Measurements from ENCODE around the gene AUTS2. TPM values are rescaled to one million over a fixed set of nuclear protein-coding genes. Genes with fewer than 3 reads are reported as not detected.

Gene AUTS2
- total and polyA plus RNA-seq, 2 experiments from 2014 or later, result 32.0 to 91.0 TPM

DNA sequence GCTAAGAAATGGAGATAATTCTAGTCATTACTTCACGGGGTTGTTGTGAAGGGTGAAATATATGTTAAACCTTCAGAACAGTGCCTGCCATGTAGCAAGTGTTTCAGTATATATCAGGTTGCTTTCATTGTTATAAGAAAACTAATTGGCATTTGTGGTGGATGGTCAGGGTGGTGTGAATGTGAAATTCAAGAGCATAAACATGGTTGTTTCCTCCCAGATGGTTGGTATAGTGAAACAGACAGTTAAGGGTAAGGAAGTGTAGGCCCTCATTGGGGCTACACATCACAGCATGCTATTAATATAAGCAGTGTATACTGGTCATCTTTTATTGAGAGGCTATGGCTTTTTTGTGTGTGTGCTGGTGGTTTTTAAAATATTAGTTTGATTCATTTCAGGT is 171.6 kb downstream of the AUTS2 start:
- H3K9me3 Mint-ChIP-seq, result no peaks in the 10 kb centered on the region
- Histone ChIP-seq H3K27me3 (ENCODE audit: insufficient read depth) (no peaks in the 10 kb centered on the region), H3K36me3 (ENCODE audit: insufficient read depth) (no peaks in the 10 kb centered on the region), H3K4me3 (no peak overlapping the region), H3K27ac (ENCODE audit: low read depth) (no peak overlapping the region), H2AFZ (no peak overlapping the region), H3K9me2 (ENCODE audit: insufficient read depth) (no peaks in the 10 kb centered on the region), H3K4me2 (no peak overlapping the region), H3K79me2 (replicated peaks; ENCODE audit: insufficient read depth) (no peaks in the 10 kb centered on the region), H3K4me1 (ENCODE audit: insufficient read depth) (0 out of 2 replicates have a peak, but pooled peaks cover 11% of the 10 kb centered on the region), H4K20me1 (replicated peaks; ENCODE audit: insufficient read depth) (no peaks in the 10 kb centered on the region), H3F3A (replicated peaks; ENCODE audit: low read depth) (no peaks in the 10 kb centered on the region)
- peaks cover 12% of the 10 kb centered on the region for H3K4me1 Mint-ChIP-seq
- TF ChIP-seq, protein P1, sequence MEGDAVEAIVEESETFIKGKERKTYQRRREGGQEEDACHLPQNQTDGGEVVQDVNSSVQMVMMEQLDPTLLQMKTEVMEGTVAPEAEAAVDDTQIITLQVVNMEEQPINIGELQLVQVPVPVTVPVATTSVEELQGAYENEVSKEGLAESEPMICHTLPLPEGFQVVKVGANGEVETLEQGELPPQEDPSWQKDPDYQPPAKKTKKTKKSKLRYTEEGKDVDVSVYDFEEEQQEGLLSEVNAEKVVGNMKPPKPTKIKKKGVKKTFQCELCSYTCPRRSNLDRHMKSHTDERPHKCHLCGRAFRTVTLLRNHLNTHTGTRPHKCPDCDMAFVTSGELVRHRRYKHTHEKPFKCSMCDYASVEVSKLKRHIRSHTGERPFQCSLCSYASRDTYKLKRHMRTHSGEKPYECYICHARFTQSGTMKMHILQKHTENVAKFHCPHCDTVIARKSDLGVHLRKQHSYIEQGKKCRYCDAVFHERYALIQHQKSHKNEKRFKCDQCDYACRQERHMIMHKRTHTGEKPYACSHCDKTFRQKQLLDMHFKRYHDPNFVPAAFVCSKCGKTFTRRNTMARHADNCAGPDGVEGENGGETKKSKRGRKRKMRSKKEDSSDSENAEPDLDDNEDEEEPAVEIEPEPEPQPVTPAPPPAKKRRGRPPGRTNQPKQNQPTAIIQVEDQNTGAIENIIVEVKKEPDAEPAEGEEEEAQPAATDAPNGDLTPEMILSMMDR (conservative IDR thresholded peaks at IDR 0.05; ENCODE audit: low read depth in 2 of 2), result no peak
- TF ChIP-seq CREB1 (CRISPR knock-in tag; IDR thresholded peaks at IDR 0.05; ENCODE audit: low read depth) (no peak), ZNF331 (CRISPR knock-in tag; IDR thresholded peaks at IDR 0.05; ENCODE audit: low read depth) (no peak), ZNF114 (CRISPR knock-in tag; IDR thresholded peaks at IDR 0.05) (no peak), STAT1 (IDR thresholded peaks at IDR 0.05; ENCODE audit: unreplicated experiment) (no peak), JUNB (IDR thresholded peaks at IDR 0.05; ENCODE audit: unreplicated experiment) (no peak), POLR2AphosphoS5 (IDR thresholded peaks at IDR 0.05; ENCODE audit: low read depth) (no peak), EZH2phosphoT487 (IDR thresholded peaks at IDR 0.05; ENCODE audit: unreplicated experiment) (no peak), EZH2 (IDR thresholded peaks at IDR 0.05; ENCODE audit: low read depth, unreplicated experiment) (no peak), NANOG (IDR thresholded peaks at IDR 0.05; ENCODE audit: borderline replicate concordance) (no peak)
- TF ChIP-seq, protein P2, sequence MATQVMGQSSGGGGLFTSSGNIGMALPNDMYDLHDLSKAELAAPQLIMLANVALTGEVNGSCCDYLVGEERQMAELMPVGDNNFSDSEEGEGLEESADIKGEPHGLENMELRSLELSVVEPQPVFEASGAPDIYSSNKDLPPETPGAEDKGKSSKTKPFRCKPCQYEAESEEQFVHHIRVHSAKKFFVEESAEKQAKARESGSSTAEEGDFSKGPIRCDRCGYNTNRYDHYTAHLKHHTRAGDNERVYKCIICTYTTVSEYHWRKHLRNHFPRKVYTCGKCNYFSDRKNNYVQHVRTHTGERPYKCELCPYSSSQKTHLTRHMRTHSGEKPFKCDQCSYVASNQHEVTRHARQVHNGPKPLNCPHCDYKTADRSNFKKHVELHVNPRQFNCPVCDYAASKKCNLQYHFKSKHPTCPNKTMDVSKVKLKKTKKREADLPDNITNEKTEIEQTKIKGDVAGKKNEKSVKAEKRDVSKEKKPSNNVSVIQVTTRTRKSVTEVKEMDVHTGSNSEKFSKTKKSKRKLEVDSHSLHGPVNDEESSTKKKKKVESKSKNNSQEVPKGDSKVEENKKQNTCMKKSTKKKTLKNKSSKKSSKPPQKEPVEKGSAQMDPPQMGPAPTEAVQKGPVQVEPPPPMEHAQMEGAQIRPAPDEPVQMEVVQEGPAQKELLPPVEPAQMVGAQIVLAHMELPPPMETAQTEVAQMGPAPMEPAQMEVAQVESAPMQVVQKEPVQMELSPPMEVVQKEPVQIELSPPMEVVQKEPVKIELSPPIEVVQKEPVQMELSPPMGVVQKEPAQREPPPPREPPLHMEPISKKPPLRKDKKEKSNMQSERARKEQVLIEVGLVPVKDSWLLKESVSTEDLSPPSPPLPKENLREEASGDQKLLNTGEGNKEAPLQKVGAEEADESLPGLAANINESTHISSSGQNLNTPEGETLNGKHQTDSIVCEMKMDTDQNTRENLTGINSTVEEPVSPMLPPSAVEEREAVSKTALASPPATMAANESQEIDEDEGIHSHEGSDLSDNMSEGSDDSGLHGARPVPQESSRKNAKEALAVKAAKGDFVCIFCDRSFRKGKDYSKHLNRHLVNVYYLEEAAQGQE (IDR thresholded peaks at IDR 0.05; ENCODE audit: unreplicated experiment), result no peak
- TF ChIP-seq, protein P3, sequence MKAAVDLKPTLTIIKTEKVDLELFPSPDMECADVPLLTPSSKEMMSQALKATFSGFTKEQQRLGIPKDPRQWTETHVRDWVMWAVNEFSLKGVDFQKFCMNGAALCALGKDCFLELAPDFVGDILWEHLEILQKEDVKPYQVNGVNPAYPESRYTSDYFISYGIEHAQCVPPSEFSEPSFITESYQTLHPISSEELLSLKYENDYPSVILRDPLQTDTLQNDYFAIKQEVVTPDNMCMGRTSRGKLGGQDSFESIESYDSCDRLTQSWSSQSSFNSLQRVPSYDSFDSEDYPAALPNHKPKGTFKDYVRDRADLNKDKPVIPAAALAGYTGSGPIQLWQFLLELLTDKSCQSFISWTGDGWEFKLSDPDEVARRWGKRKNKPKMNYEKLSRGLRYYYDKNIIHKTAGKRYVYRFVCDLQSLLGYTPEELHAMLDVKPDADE (IDR thresholded peaks at IDR 0.05), result no peak
- TF ChIP-seq, protein P4, sequence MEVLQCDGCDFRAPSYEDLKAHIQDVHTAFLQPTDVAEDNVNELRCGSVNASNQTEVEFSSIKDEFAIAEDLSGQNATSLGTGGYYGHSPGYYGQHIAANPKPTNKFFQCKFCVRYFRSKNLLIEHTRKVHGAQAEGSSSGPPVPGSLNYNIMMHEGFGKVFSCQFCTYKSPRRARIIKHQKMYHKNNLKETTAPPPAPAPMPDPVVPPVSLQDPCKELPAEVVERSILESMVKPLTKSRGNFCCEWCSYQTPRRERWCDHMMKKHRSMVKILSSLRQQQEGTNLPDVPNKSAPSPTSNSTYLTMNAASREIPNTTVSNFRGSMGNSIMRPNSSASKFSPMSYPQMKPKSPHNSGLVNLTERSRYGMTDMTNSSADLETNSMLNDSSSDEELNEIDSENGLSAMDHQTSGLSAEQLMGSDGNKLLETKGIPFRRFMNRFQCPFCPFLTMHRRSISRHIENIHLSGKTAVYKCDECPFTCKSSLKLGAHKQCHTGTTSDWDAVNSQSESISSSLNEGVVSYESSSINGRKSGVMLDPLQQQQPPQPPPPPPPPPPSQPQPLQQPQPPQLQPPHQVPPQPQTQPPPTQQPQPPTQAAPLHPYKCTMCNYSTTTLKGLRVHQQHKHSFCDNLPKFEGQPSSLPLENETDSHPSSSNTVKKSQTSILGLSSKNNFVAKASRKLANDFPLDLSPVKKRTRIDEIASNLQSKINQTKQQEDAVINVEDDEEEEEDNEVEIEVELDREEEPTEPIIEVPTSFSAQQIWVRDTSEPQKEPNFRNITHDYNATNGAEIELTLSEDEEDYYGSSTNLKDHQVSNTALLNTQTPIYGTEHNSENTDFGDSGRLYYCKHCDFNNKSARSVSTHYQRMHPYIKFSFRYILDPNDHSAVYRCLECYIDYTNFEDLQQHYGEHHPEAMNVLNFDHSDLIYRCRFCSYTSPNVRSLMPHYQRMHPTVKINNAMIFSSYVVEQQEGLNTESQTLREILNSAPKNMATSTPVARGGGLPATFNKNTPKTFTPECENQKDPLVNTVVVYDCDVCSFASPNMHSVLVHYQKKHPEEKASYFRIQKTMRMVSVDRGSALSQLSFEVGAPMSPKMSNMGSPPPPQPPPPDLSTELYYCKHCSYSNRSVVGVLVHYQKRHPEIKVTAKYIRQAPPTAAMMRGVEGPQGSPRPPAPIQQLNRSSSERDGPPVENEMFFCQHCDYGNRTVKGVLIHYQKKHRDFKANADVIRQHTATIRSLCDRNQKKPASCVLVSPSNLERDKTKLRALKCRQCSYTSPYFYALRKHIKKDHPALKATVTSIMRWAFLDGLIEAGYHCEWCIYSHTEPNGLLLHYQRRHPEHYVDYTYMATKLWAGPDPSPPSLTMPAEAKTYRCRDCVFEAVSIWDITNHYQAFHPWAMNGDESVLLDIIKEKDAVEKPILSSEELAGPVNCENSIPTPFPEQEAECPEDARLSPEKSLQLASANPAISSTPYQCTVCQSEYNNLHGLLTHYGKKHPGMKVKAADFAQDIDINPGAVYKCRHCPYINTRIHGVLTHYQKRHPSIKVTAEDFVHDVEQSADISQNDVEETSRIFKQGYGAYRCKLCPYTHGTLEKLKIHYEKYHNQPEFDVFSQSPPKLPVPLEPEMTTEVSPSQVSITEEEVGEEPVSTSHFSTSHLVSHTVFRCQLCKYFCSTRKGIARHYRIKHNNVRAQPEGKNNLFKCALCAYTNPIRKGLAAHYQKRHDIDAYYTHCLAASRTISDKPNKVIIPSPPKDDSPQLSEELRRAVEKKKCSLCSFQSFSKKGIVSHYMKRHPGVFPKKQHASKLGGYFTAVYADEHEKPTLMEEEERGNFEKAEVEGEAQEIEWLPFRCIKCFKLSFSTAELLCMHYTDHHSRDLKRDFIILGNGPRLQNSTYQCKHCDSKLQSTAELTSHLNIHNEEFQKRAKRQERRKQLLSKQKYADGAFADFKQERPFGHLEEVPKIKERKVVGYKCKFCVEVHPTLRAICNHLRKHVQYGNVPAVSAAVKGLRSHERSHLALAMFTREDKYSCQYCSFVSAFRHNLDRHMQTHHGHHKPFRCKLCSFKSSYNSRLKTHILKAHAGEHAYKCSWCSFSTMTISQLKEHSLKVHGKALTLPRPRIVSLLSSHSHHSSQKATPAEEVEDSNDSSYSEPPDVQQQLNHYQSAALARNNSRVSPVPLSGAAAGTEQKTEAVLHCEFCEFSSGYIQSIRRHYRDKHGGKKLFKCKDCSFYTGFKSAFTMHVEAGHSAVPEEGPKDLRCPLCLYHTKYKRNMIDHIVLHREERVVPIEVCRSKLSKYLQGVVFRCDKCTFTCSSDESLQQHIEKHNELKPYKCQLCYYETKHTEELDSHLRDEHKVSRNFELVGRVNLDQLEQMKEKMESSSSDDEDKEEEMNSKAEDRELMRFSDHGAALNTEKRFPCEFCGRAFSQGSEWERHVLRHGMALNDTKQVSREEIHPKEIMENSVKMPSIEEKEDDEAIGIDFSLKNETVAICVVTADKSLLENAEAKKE (CRISPR knock-in tag; IDR thresholded peaks at IDR 0.05), result no peak
- H3K27me3 Mint-ChIP-seq (ENCODE audit: insufficient read depth, low read depth, poor library complexity), result no peaks in the 10 kb centered on the region
- ATAC-seq (no peak), DNase-seq (ENCODE audit: low spot score) (no peak)
- no peak overlapping the region for H3K27ac Mint-ChIP-seq
- H3K36me3 Mint-ChIP-seq (ENCODE audit: low read depth), result no peaks in the 10 kb centered on the region
- H3K4me3 Mint-ChIP-seq, result no peak overlapping the region

Data from GM23338 (cell line).